Hippocampal formation (tissue), 2 donors: ENCODE results near the gene SPIN2B.
"Not testable (repeated sequence)": the region's sequence is repeated elsewhere in the genome, so short reads cannot be mapped to it uniquely, and the experiment has no call there.

Source experiments
- DNase-seq, 2 donors: peaks; one replicate each; lab custom pipeline; 2025; lab: John Stamatoyannopoulos, UW

The SPIN2B gene

DNA sequence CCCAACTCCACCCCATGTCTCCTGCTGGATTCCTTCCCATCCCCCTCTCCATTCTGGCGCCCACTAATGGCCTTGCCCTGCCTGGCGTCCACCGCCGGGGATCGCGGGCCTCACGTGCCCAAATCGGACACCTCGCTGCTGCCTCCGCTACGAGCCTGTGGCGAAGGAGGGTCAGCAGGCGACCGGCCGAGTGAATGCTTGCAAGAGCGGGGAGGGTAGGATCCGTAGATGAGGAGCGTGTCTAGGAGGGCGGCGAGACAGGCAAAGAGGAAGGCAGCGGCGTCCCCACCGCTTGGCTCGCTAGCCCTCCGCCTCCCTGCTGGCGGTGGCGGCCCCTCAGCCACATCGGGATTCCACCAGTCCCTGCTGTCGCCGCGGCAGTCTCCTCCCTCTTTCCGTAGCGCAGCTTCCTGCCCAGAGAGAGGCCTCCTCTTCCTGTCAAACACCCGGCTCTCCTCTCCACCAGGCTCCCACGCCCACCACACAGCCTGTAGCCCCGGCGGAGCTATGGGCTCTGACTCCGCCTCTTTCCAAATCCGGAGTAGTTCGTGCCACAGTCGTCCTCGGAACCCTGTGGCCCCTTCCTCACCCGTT lies at the start of gene SPIN2B:
Gene SPIN2B, minus strand, starts transcription at position 387 of the 594 bp plus-strand sequence.
- peak; percentile 43 to 45 for DNase-seq

DNA sequence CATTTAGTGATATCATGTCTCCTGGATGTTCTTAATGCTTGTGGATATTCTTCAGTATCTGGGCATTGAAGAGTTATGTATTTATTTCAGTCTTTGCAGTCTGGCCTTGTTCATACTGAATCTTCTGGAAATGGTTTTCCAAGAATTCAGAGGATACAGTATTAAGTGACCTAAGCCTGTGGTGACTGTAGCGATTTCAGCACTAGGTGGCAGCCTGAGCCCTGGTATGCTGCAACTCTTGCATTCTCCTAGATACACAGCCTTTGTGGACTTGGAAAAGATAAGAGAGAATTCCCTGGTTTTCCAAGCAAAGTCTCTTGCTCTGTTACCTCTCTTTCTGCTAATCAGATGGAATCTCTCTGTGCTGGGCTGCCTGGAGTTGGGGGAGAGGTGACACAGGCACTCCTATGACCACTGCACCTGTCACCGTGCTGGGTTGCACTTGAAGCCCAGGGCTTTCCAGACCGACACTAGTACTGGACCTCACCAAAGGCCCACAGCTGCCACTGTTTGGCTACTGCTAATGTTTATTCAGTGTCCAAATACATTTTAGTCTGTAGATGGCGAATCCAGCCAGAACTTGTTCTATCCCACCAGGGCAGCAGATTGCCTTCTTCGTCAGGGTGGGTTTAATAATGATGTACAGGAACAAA lies 35.2 kb upstream of the SPIN2B start:
- peak in 1 of 2 donors; percentile 21 for DNase-seq

GRCh38 chrX:57155171-57155570 lies 33.8 kb upstream of the SPIN2B start:
- DNase-seq, result no peak

- DNase-seq, result not testable (repeated sequence)
Measured at GRCh38 chrX:57152222-57152621, 30.9 kb upstream of the SPIN2B start.

GRCh38 chrX:57138674-57139073 lies 17.3 kb upstream of the SPIN2B start:
- DNase-seq, result no peak

DNA sequence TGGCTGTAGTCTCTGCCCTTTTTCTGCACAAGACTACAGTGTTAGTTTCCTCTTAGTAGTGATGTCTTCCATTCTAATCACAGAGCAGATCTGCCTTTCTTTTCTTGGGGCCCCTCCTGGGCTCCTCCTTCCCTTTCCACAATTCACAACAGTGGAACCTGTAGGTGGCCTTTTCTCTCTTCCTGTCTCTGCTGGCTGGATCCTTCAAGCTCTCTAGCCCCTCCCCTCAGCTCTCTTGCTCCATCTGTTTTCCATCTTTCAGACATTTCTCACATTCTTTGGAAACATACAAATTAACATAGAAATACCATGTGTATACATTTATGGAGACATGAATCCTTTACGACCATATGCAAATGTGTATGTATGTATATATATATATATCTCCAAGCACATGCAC lies 16.2 kb upstream of the SPIN2B start:
- no peak for DNase-seq

GRCh38 chrX:57137073-57137472 lies 15.7 kb upstream of the SPIN2B start, which contains the start of gene SPIN2A:
SPIN2A (minus strand) TSS chrX:57137397; CDS start chrX:57136597, 800 bp downstream.
- not testable (repeated sequence) for DNase-seq

DNA sequence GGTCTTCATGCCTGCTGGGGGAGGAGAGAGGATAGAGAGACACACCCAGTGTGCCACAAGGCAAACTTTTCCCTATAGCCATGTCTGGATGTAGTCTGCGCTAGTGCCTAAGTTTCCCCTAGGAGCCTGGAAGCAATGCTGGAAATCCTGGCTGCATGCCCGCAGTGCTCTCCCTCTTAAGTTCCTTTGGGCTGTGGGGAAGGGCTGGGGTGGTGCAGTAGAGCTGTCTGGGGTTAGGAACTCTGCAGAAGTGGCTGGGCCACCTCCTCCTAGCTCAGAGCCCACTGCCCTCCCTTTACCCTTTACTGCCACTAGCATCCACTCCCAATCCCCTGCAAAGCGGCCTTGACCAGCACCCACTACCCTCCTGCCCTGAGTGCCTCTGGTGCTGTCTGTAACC lies 15.2 kb upstream of the SPIN2B start:
- not testable (repeated sequence) for DNase-seq

DNA sequence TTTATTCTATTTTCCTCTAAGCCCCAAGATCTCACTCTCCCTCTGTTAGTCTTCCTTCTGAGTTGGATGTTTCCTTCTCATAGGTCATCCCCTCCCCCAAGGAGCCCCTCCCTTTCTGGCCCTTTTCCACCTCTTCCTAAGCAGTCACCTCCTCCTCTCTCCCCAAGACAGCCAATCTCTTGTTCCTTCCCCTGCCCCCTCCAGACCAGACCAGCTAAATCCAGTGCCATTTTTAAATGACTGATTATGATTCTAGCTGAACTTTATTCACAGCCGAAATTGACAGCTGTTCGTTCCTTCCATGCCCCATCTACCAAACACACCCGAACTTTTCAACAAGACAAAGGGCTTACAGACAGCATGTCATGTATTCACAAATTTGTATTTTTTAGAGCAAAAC lies 13.9 kb upstream of the SPIN2B start:
- DNase-seq, result no peak

DNA sequence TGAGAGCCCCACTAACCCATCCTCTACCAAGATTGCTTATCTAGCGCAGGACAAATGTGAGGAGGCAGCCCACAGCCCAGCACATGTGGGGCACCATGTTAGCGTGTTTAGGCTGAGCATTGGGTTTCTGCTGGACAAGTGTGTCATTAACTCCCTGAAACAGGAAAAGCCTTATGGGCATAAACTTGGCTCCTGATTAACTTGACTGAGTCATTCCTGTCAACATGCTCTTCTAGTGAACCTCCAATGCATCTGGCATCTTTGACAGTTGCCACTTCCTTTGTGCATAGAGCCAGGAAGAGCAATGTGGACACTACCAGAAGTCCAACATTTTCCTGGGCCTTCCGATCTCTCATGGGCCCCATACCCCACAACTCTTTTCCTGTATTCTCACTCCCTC lies 13.4 kb upstream of the SPIN2B start:
- DNase-seq, result no peak

GRCh38 chrX:57133706-57134105 lies 12.4 kb upstream of the SPIN2B start:
- no peak for DNase-seq

GRCh38 chrX:57133284-57133683 lies 11.9 kb upstream of the SPIN2B start:
- not testable (repeated sequence) for DNase-seq

DNA sequence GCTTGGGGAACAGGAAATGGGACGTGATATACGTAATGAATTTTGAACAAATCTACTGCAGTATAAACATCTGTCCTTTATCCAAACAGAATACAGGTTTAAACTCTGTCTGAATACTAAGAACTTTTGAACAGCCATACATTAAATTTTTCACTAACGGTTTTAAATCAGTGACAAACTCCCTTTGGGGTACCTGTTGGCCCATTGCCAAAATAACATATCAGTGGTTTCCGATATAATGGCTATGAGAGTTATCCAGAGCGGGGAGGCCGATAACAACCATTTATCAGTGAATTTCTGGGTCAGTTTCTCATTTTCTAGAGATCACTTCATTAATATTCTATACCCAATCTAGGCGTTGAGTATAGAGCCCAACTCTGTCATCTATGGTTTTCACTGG lies 10.7 kb upstream of the SPIN2B start:
- no peak for DNase-seq

DNA sequence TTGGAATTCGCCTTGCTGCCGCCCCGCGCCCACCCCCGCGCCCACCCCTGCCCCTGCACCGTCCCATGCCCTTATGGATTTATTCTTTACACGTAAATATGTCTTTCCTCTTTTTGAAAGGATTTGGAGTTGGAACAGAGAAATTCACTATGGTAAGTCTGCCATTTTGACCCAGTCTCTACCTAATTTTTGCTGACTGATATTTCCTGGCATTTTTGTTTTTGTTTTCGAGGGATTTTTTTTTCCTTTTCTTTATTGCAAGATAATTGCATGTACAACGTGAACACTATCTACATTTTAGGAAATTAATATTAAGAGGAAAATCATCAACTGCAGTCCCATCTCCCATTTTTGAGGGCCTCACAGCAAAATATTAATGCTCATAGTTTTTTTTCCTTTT lies 468 bp upstream of the SPIN2B start:
- DNase-seq, result no peak

DNA sequence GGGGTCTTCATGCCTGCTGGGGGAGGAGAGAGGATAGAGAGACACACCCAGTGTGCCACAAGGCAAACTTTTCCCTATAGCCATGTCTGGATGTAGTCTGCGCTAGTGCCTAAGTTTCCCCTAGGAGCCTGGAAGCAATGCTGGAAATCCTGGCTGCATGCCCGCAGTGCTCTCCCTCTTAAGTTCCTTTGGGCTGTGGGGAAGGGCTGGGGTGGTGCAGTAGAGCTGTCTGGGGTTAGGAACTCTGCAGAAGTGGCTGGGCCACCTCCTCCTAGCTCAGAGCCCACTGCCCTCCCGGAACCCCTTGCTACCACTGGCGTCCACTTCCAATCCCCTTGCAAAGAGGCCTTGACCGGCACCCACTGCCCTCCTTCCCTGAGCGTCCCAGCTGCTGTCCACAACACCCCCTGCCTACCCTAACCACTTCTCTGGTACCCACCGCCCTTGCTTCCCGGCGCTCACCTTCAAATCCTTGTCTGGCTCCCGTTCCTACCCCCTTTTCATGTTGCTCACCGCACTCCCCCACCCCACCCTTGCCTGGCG lies 658 bp downstream of the SPIN2B start:
- DNase-seq, result not testable (repeated sequence)

DNA sequence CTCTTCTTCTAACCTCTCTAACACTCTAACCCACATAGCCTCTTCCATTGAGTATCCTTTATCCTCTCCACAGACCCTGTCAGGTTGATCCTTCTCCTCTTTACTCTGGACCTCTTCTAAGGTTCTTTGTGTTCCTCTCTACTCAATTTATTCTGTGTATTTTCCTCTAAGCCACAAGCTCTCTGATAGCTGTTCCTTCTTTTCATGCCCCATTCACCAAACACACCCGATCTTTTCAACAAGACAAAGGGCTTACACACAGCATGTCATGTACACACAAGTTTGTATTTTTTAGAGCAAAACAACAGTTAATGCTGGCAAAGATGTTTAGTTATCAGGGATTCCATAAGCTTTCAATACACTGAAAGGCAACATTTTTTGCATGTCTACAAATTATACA lies 1.9 kb downstream of the SPIN2B start:
- DNase-seq, result no peak

- not testable (repeated sequence) for DNase-seq
Measured at GRCh38 chrX:57117566-57117965, 3.8 kb downstream of the SPIN2B start.

- DNase-seq, result no peak
Measured at GRCh38 chrX:57104921-57105398, 16.4 kb downstream of the SPIN2B start.

DNA sequence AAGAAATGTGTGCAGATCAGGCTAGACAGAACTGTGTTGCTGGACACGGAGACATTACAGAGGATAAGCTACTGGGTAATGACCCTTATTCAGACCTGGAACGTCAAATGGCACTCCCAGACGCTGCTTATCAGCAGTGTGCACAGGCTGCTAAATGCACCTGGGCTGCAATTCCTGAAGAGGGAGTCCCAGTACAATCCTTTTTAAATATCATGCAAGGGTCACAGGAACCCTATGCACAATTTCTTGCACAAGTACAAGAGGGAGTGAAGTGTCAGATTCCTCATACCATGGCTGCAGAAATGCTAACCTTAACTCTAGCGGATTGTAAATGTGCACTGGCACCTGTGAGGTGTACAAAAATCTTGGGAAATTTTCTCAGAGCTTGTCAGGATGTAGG lies 16.9 kb downstream of the SPIN2B start:
- no peak for DNase-seq

GRCh38 chrX:57103489-57103888 lies 17.9 kb downstream of the SPIN2B start:
- no peak for DNase-seq

DNA sequence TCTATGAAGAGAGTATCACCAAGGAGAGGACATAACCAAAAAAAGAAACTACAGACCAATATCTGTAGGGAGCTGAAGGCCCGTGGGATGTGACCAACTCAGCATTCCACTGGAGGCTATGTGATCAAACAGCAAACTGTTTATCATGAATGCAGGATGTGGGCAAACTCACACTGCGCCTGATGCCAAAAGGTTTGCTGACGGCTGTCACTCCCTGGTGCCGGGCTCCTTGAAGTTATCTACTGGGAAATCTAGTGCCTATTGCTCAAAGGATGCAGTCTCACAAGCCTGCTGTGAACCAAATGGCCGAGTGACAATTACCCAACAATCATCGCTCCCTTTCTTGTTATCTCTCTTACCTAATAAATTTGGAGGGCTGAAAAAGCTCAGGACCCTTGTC lies 18.4 kb downstream of the SPIN2B start:
- not testable (repeated sequence) for DNase-seq

DNA sequence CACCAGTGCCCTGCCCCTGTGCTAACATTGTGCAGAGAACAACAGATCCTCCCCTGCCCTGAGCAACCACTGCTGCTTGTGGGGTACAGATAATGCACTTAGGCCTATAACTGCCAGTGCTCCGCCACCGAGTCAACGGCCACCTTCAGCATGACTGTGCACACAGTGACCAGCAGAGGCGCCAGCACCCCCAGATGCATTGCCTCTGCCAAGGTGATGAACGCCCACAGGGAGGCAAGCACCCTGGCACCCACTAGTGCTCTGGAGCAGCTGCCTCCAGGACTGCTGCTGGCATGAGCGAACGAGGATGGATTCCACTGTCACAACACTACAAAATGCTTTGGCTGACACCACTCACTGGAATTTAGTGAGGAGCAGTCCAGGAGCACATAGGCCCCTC lies 38.2 kb downstream of the SPIN2B start:
- DNase-seq, result no peak

GRCh38 chrX:57074458-57074857 lies 46.9 kb downstream of the SPIN2B start:
- DNase-seq, result no peak
